ENCODE measurements around the gene THG1L.

DNA sequence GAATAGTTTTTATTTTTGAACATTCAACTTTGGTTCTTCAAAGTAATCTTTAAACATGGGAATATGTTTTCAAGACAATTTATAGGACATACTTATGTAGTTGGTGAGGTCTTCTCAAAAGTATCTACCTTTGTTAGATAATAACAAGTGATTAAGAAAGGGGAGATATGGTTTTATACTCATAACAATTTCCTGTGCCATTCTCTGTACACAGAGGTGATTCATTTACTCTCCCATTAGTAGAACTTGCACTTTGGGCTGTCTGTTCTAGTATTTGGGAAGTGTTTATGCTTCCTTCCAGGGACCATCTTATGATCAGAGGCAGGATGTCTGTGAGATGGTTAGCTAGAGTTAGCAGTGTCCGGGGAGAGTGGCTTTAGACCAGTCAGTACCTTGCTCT is 27.5 kb downstream of the THG1L start:
- TF ChIP-seq EP300 (IDR thresholded peaks at IDR 0.05; ENCODE audit: borderline replicate concordance in 1 of 2, low read depth in 1 of 2, low read length in 1 of 2) = no peak
- TF ChIP-seq TAF1 (IDR thresholded peaks at IDR 0.05; ENCODE audit: borderline replicate concordance, low read depth, low read length) = no peak
- TF ChIP-seq, protein P1, sequence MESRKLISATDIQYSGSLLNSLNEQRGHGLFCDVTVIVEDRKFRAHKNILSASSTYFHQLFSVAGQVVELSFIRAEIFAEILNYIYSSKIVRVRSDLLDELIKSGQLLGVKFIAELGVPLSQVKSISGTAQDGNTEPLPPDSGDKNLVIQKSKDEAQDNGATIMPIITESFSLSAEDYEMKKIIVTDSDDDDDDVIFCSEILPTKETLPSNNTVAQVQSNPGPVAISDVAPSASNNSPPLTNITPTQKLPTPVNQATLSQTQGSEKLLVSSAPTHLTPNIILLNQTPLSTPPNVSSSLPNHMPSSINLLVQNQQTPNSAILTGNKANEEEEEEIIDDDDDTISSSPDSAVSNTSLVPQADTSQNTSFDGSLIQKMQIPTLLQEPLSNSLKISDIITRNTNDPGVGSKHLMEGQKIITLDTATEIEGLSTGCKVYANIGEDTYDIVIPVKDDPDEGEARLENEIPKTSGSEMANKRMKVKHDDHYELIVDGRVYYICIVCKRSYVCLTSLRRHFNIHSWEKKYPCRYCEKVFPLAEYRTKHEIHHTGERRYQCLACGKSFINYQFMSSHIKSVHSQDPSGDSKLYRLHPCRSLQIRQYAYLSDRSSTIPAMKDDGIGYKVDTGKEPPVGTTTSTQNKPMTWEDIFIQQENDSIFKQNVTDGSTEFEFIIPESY (IDR thresholded peaks at IDR 0.05; ENCODE audit: borderline replicate concordance, low read depth) = no peak

All from SK-N-SH (cell line).